Muscle layer of duodenum (tissue), 2 donors: ENCODE data around the gene SHISA6.

Source experiments
- H3K27ac ChIP-seq: one replicate; pipeline ENCODE4 v1.7.0; 2013; ENCODE audit warnings: mild to moderate bottlenecking, low read length
- H3K27me3 ChIP-seq: one replicate; pipeline ENCODE4 v1.7.0; 2013; ENCODE audit warnings: low read depth, mild to moderate bottlenecking, control low read depth, low read length
- H3K36me3 ChIP-seq, 2 donors: one replicate each; pipeline ENCODE4 v1.7.0; 2013; ENCODE audit warnings: low read length in 2 of 2, control low read depth in 1 of 2, mild to moderate bottlenecking in 1 of 2; ENCODE audit not compliant: insufficient read depth in 2 of 2, control insufficient read depth in 1 of 2
- H3K4me1 ChIP-seq, 2 donors: one replicate each; pipeline ENCODE4 v1.7.0; 2013; ENCODE audit warnings: low read length in 2 of 2, mild to moderate bottlenecking in 2 of 2, control low read depth in 1 of 2, moderate library complexity in 1 of 2; ENCODE audit not compliant: insufficient read depth in 2 of 2, control insufficient read depth in 1 of 2
- H3K4me3 ChIP-seq, 2 donors: one replicate each; pipeline ENCODE4 v1.7.0; 2013; ENCODE audit warnings: low read length in 2 of 2, low read depth in 1 of 2, mild to moderate bottlenecking in 1 of 2
- H3K9me3 ChIP-seq, 2 donors: one replicate each; pipeline ENCODE4 v1.7.0; 2013; ENCODE audit warnings: low read length in 2 of 2, control low read depth in 1 of 2, mild to moderate bottlenecking in 1 of 2; ENCODE audit not compliant: control insufficient read depth in 1 of 2
- donor health status: healthy.

The SHISA6 gene

GRCh38 chr17:11240841-11241610, at the start of gene SHISA6:
SHISA6 (plus strand) TSS chr17:11241213.
- no peaks in the 10 kb centered on the region for H3K9me3 ChIP-seq
- H3K27ac ChIP-seq, result no peak within 1 kb of the TSS
- peaks cover 23% of the 10 kb centered on the region for H3K27me3 ChIP-seq
- no peaks in the 10 kb centered on the region for H3K36me3 ChIP-seq
- H3K4me1 ChIP-seq, result peaks cover 0 to 13% of the 10 kb centered on the region in 2 donors
- H3K4me3 ChIP-seq, result peak within 1 kb of the TSS in 1 of 2 donors; percentile 58

DNA sequence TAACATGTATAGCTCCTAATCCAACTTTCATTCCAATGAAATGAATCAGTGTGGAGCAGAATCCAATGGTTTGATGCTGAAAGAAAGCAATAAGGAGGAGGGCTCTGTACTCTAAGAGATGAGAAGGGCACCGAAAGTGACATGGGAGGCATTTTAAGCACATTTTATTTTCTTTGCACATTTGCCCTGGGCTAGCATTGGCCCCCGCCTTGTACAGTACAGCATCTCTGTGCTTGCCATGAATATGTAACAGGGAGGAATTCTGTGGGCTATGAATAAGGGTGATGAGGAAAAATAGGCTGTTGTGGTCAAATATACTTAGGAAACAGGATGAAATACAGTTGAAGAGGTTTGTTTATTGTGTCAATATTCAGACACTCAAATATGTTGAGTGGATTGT, 45.2 kb upstream of the SHISA6 start:
- no peak overlapping the region for H3K27ac ChIP-seq
- H3K36me3 ChIP-seq, result no peaks in the 10 kb centered on the region
- H3K4me1 ChIP-seq, result no peaks in the 10 kb centered on the region
- no peaks in the 10 kb centered on the region for H3K27me3 ChIP-seq
- no peaks in the 10 kb centered on the region for H3K9me3 ChIP-seq
- no peak overlapping the region for H3K4me3 ChIP-seq

- Histone ChIP-seq H3K9me3 (peaks cover 0 to 3% of the 10 kb centered on the region in 2 donors), H3K36me3 (no peaks in the 10 kb centered on the region), H3K4me1 (no peaks in the 10 kb centered on the region), H3K27me3 (no peaks in the 10 kb centered on the region), H3K27ac (no peak overlapping the region), H3K4me3 (no peak overlapping the region)
Measured at GRCh38 chr17:11204991-11205390, 36.0 kb upstream of the SHISA6 start.

- Histone ChIP-seq H3K4me1 (no peaks in the 10 kb centered on the region), H3K4me3 (no peak overlapping the region), H3K27me3 (no peaks in the 10 kb centered on the region), H3K36me3 (no peaks in the 10 kb centered on the region), H3K27ac (no peak overlapping the region), H3K9me3 (peaks cover 0 to 3% of the 10 kb centered on the region in 2 donors)
Measured at GRCh38 chr17:11205659-11206058, 35.4 kb upstream of the SHISA6 start.

DNA sequence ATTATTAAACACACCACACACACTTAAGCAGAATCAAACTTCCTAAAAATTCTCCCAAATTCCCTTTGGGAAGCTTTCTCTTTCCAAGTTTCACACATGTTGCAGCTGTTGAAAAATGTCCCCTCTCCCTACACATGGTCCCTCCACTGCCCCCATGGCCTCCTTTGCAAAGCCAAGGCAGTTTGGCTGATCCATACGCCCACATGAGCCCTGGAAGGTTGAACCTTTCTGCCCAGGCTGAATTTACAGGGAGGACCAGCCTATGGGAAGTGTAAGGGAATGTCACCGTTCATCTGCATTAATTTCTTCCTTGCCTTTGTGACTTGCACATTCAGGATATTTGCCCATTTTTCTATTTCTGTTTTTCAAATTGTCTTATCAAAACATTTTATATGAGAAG, 31.1 kb upstream of the SHISA6 start:
- H3K4me3 ChIP-seq, result no peak overlapping the region
- no peak overlapping the region for H3K27ac ChIP-seq
- no peaks in the 10 kb centered on the region for H3K4me1 ChIP-seq
- H3K27me3 ChIP-seq, result no peaks in the 10 kb centered on the region
- no peaks in the 10 kb centered on the region for H3K36me3 ChIP-seq
- H3K9me3 ChIP-seq, result peaks cover 0 to 17% of the 10 kb centered on the region in 2 donors

DNA sequence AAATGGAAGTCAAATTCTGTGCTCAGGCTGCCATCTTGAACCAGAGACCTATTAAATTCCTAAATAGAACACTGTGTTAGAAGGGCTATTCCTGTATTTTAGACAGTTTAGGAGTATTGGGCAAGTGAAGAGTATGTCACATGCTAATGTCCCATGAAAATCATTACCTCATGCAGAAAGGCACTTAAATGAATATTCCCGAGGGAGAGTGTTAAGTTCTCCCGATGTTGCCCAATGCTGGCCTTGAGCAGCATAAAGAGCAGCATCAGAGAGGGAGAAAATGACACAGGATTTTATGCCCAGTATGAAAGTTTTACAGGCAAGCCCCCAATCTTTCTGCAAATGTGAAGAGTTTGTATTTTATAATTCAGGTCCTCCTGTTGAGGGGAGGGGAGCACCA, 28.2 kb upstream of the SHISA6 start:
- no peak overlapping the region for H3K4me3 ChIP-seq
- H3K36me3 ChIP-seq, result no peaks in the 10 kb centered on the region

DNA sequence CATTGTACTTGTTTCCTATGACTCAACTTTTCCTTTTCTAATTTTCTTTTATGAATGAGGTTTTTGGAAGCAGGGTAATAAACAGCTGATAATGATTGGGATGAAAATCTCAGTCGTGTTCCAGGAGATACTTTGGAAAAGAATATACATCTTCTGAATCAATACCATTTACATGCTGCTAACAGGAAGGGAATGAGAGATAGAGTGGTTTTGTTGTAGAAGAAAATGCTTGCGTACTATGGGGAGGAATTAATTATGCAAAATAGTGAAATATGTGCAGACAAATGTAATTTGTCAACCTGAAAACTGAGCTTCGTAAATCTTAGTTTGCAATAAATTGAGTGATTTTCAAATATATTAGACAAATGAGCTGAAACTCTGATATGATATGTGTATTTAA, 24.0 kb upstream of the SHISA6 start:
- H3K4me3 ChIP-seq, result no peak overlapping the region
- H3K9me3 ChIP-seq, result peaks cover 0 to 5% of the 10 kb centered on the region in 2 donors
- H3K27me3 ChIP-seq, result no peaks in the 10 kb centered on the region
- H3K4me1 ChIP-seq, result no peaks in the 10 kb centered on the region
- no peaks in the 10 kb centered on the region for H3K36me3 ChIP-seq
- no peak overlapping the region for H3K27ac ChIP-seq

More for the DNA sequence above, 28.2 kb upstream of the SHISA6 start:
- no peaks in the 10 kb centered on the region for H3K27me3 ChIP-seq
- peaks cover 0 to 17% of the 10 kb centered on the region in 2 donors for H3K9me3 ChIP-seq
- H3K27ac ChIP-seq, result no peak overlapping the region
- H3K4me1 ChIP-seq, result no peaks in the 10 kb centered on the region

DNA sequence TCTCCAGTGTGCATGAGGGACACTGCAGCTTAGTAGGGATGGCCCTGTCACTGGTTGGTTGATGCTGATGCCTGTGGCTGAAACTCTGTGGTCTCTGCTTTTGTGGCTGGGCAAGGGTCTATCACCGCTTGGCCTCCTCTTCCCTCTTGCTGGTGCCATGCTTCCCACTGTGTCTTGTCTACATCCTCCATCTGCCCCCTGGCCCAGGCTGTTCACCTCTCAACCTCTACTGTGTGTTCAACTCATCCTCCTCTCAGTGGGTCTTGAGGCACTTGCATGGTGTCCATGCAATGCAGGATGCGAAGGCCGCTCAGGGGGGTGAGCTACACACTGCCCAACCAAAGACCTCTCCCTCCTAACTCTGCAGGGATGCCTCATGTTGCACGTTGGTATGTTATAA, 19.8 kb upstream of the SHISA6 start:
- no peaks in the 10 kb centered on the region for H3K36me3 ChIP-seq
- no peak overlapping the region for H3K27ac ChIP-seq
- no peaks in the 10 kb centered on the region for H3K27me3 ChIP-seq
- H3K4me3 ChIP-seq, result no peak overlapping the region
- no peaks in the 10 kb centered on the region for H3K4me1 ChIP-seq
- no peaks in the 10 kb centered on the region for H3K9me3 ChIP-seq

- Histone ChIP-seq H3K27ac (no peak overlapping the region), H3K4me1 (no peaks in the 10 kb centered on the region), H3K9me3 (no peaks in the 10 kb centered on the region)
Measured at GRCh38 chr17:11221721-11222120, 19.3 kb upstream of the SHISA6 start.

GRCh38 chr17:11238705-11239104, 2.3 kb upstream of the SHISA6 start:
- no peaks in the 10 kb centered on the region for H3K9me3 ChIP-seq
- H3K36me3 ChIP-seq, result no peaks in the 10 kb centered on the region
- H3K27me3 ChIP-seq, result peaks cover 23% of the 10 kb centered on the region
- H3K27ac ChIP-seq, result no peak overlapping the region
- peaks cover 0 to 13% of the 10 kb centered on the region in 2 donors for H3K4me1 ChIP-seq
- no peak overlapping the region for H3K4me3 ChIP-seq

More at GRCh38 chr17:11221721-11222120, 19.3 kb upstream of the SHISA6 start:
- Histone ChIP-seq H3K36me3 (no peaks in the 10 kb centered on the region), H3K27me3 (no peaks in the 10 kb centered on the region), H3K4me3 (no peak overlapping the region)

GRCh38 chr17:11239379-11239970, 1.5 kb upstream of the SHISA6 start:
- Histone ChIP-seq H3K27me3 (peaks cover 23% of the 10 kb centered on the region), H3K27ac (no peak overlapping the region), H3K9me3 (no peaks in the 10 kb centered on the region), H3K36me3 (no peaks in the 10 kb centered on the region), H3K4me1 (peaks cover 0 to 13% of the 10 kb centered on the region in 2 donors), H3K4me3 (peak overlapping the region in 1 of 2 donors; percentile 58)
